ENCODE data around the gene NDUFB10.
A peak's percentile ranks its signal among the peaks of the same experiment; 100 is the strongest.

Gene NDUFB10

GRCh38 chr16:2002406-2003230 is 43.3 kb downstream of the NDUFB10 start:
- DNase-seq (ENCODE audit: low read depth), result no peak

GRCh38 chr16:2003231-2003826 is 44.0 kb downstream of the NDUFB10 start:
- no peak for DNase-seq (ENCODE audit: low read depth)

DNA sequence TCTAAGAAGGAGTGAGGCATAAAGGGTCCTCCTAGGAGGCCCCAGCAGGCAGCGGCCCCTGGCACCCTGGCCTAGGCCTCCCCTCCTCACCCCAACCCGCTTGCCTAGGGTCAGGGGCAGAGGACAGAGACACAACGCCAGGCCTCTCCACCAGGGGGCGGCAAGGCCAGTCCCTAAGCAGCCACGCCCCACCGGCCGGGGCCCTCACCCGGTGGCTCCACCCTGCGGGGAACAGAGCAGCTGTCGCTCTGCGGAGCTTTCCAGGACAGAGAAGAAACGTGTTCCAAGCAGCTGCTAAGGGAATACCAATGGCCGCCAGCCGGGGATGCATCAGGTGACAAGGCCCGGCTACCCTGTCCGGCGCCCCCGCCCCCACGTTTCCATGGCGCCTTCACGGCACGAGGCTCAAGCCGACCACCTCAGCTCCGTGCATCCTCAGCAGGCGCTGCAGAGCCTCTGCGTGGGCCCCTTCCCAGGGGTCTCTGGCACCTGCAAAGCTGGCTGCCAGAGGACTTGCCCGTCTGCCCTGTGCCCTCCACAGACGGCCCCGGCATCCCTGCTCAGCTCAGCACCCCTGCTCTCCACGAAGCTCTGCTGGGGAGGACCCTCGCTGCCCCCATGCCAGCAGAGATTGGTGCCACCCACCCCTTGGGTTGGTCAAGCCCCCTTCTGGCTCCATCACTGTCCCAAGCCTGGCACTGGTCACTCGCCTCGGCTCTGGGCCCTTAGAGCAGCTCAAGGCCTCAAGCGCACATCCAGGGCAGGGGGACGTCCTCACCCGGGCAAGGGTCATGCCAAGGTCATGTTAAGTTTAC is 44.7 kb downstream of the NDUFB10 start:
- peak; percentile 91 for DNase-seq (ENCODE audit: low read depth)

DNA sequence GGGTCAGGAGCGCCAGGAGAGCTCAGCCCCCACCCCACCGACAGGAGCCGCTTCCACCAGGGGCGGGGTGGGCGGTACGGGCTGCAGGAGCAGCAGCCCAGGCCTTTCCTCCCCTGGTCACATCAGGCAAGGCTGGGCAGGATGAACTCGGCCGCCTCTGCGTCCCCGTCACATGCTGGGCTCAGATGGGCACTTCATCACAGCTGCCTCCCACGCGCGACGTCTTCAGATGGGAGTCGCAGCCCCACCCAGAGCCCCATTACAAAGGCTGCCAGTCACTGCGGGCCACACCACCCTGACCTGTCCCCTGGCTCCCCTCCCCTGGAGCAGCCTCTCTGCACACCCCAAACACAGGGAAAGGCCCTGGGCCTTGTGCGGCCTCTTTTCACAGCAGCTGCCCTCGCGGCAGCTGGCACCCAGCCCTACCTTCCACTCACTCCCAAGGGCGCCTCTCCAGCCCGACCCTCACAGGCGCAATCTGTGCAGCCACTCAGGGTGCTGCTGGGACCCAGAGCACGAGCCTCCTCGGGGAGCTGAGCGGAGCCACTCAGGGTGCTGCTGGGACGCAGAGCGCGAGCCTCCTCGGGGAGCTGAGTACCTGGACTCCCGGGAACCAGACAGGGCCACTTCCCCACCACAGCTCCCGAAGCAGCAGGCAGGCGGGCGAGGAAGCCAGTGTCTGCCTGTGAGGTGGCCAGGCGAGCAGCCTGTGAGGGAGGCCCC is 45.6 kb downstream of the NDUFB10 start:
- DNase-seq (ENCODE audit: low read depth), result no peak

DNA sequence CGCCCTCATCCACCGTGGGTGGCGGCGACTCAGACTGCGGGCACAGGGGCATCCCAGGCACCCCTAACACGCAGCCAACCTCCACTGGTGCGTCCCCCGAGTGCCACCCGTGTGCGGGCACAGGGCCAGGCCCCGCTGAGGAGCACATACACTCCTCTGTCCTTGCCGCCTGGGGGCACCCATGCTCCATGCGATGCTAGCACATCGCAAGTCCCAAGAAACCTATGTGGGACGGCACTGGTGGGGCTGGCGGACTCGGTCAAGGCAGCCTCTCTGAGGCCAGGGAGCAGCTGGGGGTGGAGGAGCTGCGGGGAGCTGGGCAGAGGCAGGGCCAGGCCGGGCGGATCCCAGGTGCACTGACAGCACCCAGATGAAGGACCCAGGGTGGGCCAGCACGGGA is 46.3 kb downstream of the NDUFB10 start:
- no peak for DNase-seq (ENCODE audit: low read depth)

DNA sequence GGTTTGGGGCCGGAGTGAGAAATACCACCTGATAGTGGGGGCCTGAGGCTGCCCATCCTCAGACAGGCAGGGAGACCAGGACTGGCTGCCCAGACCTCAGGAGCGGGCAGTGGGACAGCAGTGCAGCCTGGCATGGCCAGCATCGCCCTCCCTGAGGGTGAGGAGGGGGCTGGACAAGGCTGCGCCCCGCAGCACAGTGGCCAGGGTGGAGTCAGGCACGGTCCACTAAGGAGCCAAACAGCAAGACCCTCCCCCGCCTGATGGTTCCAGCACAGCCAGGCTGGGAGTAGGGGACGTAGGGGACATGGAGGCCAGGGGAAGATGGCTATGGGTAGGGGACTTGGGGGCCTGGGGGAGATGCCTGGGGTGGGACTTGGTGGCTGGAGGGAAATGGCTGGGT is 47.0 kb downstream of the NDUFB10 start:
- no peak for DNase-seq (ENCODE audit: low read depth)

DNA sequence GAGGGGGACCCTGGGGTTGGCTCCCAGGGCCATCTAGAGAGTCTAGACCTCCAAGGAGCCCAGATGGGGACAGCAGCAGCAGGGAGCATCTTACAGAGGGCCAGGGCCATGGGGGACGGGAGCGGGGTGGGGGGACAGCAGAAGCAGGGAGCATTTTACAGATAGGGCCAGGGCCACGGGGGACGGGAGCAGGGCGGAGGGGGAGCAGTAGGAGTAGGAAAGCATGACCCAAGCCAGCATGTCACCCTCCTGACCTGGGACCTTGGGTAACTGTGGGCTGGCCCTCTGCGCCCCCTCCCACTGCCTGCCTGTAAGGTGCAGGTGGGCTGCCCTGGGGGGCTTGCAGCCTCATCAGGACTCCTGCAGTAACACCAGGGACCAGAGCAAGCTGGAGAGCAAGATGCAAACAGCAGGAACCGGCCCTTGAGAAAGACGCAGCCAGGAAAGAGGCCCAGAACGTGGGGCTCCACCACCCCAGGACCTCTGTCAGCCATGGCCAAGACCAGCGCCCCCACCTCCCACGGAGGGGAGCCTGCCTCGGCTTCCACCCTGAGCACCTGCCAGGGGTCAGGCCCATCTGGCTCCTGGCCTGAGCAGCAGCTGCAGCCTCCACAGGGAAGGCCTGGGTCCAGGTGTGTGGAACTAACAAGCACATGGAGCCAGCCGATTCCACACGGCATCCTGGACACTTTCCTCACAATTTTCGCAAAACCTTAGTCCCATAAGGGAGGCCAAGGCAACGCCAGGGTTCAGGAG is 47.9 kb downstream of the NDUFB10 start:
- no peak for DNase-seq (ENCODE audit: low read depth)

DNA sequence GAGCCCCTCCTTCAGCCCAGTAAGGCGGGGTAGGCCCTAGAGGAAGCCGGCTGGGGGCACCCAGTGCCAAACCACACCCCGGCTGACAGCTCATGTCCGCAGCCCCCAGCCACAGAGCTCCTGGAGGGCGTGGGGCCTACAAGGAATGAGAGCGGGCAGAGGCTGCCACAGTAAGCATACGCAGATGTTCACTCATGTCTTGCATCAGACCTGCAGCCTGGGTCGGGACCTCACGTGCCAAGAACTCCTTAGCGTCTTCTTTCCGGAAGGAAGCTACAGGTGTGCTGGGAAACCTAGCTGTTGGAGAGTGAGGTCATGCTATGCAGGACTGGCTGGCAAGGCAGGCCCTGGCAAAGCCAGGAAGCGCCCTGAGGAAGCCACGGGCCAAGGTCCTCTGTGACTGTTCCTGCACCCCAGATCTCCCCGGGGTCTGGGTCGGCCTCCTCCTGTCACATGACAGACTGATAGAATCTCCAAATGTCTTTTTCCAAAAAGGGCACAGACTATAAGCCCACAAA is 48.7 kb downstream of the NDUFB10 start:
- DNase-seq (ENCODE audit: low read depth), result no peak

- peak; percentile 42 for DNase-seq (ENCODE audit: low read depth)
Measured at GRCh38 chr16:2008631-2009163, 49.4 kb downstream of the NDUFB10 start.

- DNase-seq (ENCODE audit: low read depth), result no peak
Measured at GRCh38 chr16:2009164-2009711, 49.9 kb downstream of the NDUFB10 start.

- peak; percentile 81 for DNase-seq (ENCODE audit: low read depth)
Measured at GRCh38 chr16:2009791-2010510, 50.6 kb downstream of the NDUFB10 start, which contains the start of gene ZNF598. TSS of gene ZNF598 (minus strand) at chr16:2009821.

Data from activated T-cell treated with anti-CD3 and anti-CD28 coated beads for 48 hours (primary cell).